Activated T-cell treated with anti-CD3 and anti-CD28 coated beads, Interleukin-2, amount 50 U/mL, for 24 hours (primary cell): ENCODE results near the gene RABGAP1L.
"Not testable (repeated sequence)": the region's sequence is repeated elsewhere in the genome, so short reads cannot be mapped to it uniquely, and the experiment has no call there.

ENCODE experiments used
- DNase-seq: peaks from one replicate; pipeline ENCODE4 v3.0.0-alpha.2; 2020
- H3K27ac Mint-ChIP-seq: 2 replicates; pipeline ENCODE4 v1.8.0; 2020; ENCODE audit warnings: mild to moderate bottlenecking, mixed read lengths
- H3K27me3 Mint-ChIP-seq: 2 replicates; pipeline ENCODE4 v1.8.0; 2020; ENCODE audit warnings: mixed read lengths
- H3K36me3 Mint-ChIP-seq: 2 replicates; pipeline ENCODE4 v1.8.0; 2020; ENCODE audit warnings: low read depth, mixed read lengths
- H3K4me1 Mint-ChIP-seq: 2 replicates; pipeline ENCODE4 v1.8.0; 2020; ENCODE audit warnings: low read depth, mixed read lengths
- H3K4me3 Mint-ChIP-seq: 2 replicates; pipeline ENCODE4 v1.8.0; 2020; ENCODE audit warnings: mild to moderate bottlenecking, moderate library complexity, mixed read lengths
- H3K9me3 Mint-ChIP-seq: 2 replicates; pipeline ENCODE4 v1.8.0; 2020; ENCODE audit warnings: mixed read lengths

RABGAP1L gene

GRCh38 chr1:175044591-175044990 is 885.3 kb downstream of the RABGAP1L start:
- not testable (repeated sequence) for H3K4me3 Mint-ChIP-seq, H3K27ac Mint-ChIP-seq, DNase-seq, H3K9me3 Mint-ChIP-seq, H3K36me3 Mint-ChIP-seq, H3K4me1 Mint-ChIP-seq
- peaks cover 22% of the 10 kb centered on the region for H3K27me3 Mint-ChIP-seq
